Measurements from ENCODE around the gene ARHGAP12.

The ARHGAP12 gene

GRCh38 chr10:31871266-31872065 is 57.2 kb downstream of the ARHGAP12 start:
- DNase-seq (ENCODE audit: low read depth, low spot score): no peak
- Histone ChIP-seq H3K27ac (no peak overlapping the region), H3K4me3 (no peak overlapping the region), H3K9me3 (ENCODE audit: low read depth, low read length) (no peaks in the 10 kb centered on the region), H3K9ac (ENCODE audit: insufficient read length) (no peak overlapping the region), H3K36me3 (ENCODE audit: insufficient read depth, low read length) (no peaks in the 10 kb centered on the region)
- no peak for TF ChIP-seq EZH2 (IDR thresholded peaks at IDR 0.05)
- TF ChIP-seq POLR2AphosphoS5 (IDR thresholded peaks at IDR 0.05; ENCODE audit: borderline replicate concordance, low read depth, low read length): no peak
- no peak for TF ChIP-seq FOXP2 (optimal IDR thresholded peaks at IDR 0.05; ENCODE audit: control extremely low read depth, extremely low read length, insufficient read depth)

- DNase-seq (ENCODE audit: low read depth, low spot score): no peak
- no peak overlapping the region for H3K9ac ChIP-seq (ENCODE audit: insufficient read length)
- TF ChIP-seq EZH2 (IDR thresholded peaks at IDR 0.05) (no peak), FOXP2 (optimal IDR thresholded peaks at IDR 0.05; ENCODE audit: control extremely low read depth, extremely low read length, insufficient read depth) (no peak), POLR2AphosphoS5 (IDR thresholded peaks at IDR 0.05; ENCODE audit: borderline replicate concordance, low read depth, low read length) (no peak)
- H3K36me3 ChIP-seq (ENCODE audit: insufficient read depth, low read length): no peaks in the 10 kb centered on the region
- no peak overlapping the region for H3K27ac ChIP-seq
- no peak overlapping the region for H3K4me3 ChIP-seq
- no peaks in the 10 kb centered on the region for H3K9me3 ChIP-seq (ENCODE audit: low read depth, low read length)
These were observed 61.0 kb downstream of the ARHGAP12 start for GRCh38 chr10:31867646-31868045.

- no peaks in the 10 kb centered on the region for H3K36me3 ChIP-seq (ENCODE audit: insufficient read depth, low read length)
- H3K4me3 ChIP-seq: no peak overlapping the region
- H3K9ac ChIP-seq (ENCODE audit: insufficient read length): no peak overlapping the region
- no peak for DNase-seq (ENCODE audit: low read depth, low spot score)
- TF ChIP-seq POLR2AphosphoS5 (IDR thresholded peaks at IDR 0.05; ENCODE audit: borderline replicate concordance, low read depth, low read length) (no peak), FOXP2 (optimal IDR thresholded peaks at IDR 0.05; ENCODE audit: control extremely low read depth, extremely low read length, insufficient read depth) (no peak), EZH2 (IDR thresholded peaks at IDR 0.05) (no peak)
- H3K9me3 ChIP-seq (ENCODE audit: low read depth, low read length): no peaks in the 10 kb centered on the region
- H3K27ac ChIP-seq: no peak overlapping the region
These were observed 62.4 kb downstream of the ARHGAP12 start for GRCh38 chr10:31866118-31866670.

- Histone ChIP-seq H3K4me3 (no peak overlapping the region), H3K9ac (ENCODE audit: insufficient read length) (no peak overlapping the region), H3K9me3 (ENCODE audit: low read depth, low read length) (no peaks in the 10 kb centered on the region), H3K36me3 (ENCODE audit: insufficient read depth, low read length) (0 out of 2 replicates have a peak, but pooled peaks cover 4% of the 10 kb centered on the region), H3K27ac (no peak overlapping the region)
- DNase-seq (ENCODE audit: low read depth, low spot score): no peak
- TF ChIP-seq POLR2AphosphoS5 (IDR thresholded peaks at IDR 0.05; ENCODE audit: borderline replicate concordance, low read depth, low read length) (no peak), FOXP2 (optimal IDR thresholded peaks at IDR 0.05; ENCODE audit: control extremely low read depth, extremely low read length, insufficient read depth) (no peak), EZH2 (IDR thresholded peaks at IDR 0.05) (no peak)
These were observed 63.7 kb downstream of the ARHGAP12 start for GRCh38 chr10:31864834-31865518.

GRCh38 chr10:31855033-31855432 is 73.6 kb downstream of the ARHGAP12 start:
- Histone ChIP-seq H3K9me3 (ENCODE audit: low read depth, low read length) (no peaks in the 10 kb centered on the region), H3K36me3 (ENCODE audit: insufficient read depth, low read length) (peaks cover 10% of the 10 kb centered on the region; the same call in 1 of the 2 replicates), H3K4me3 (no peak overlapping the region), H3K9ac (ENCODE audit: insufficient read length) (no peak overlapping the region), H3K27ac (no peak overlapping the region)
- no peak for DNase-seq (ENCODE audit: low read depth, low spot score)
- no peak for TF ChIP-seq POLR2AphosphoS5 (IDR thresholded peaks at IDR 0.05; ENCODE audit: borderline replicate concordance, low read depth, low read length)
- no peak for TF ChIP-seq FOXP2 (optimal IDR thresholded peaks at IDR 0.05; ENCODE audit: control extremely low read depth, extremely low read length, insufficient read depth)
- no peak for TF ChIP-seq EZH2 (IDR thresholded peaks at IDR 0.05)

- H3K4me3 ChIP-seq: no peak overlapping the region
- DNase-seq (ENCODE audit: low read depth, low spot score): no peak
- no peak overlapping the region for H3K9ac ChIP-seq (ENCODE audit: insufficient read length)
- no peak overlapping the region for H3K27ac ChIP-seq
- no peak for TF ChIP-seq FOXP2 (optimal IDR thresholded peaks at IDR 0.05; ENCODE audit: control extremely low read depth, extremely low read length, insufficient read depth)
- TF ChIP-seq EZH2 (IDR thresholded peaks at IDR 0.05): no peak
- TF ChIP-seq POLR2AphosphoS5 (IDR thresholded peaks at IDR 0.05; ENCODE audit: borderline replicate concordance, low read depth, low read length): no peak
- H3K36me3 ChIP-seq (ENCODE audit: insufficient read depth, low read length): no peaks in the 10 kb centered on the region; the same call in 1 of the 2 replicates
- H3K9me3 ChIP-seq (ENCODE audit: low read depth, low read length): no peaks in the 10 kb centered on the region
These were observed 75.0 kb downstream of the ARHGAP12 start for GRCh38 chr10:31853629-31854028.

- no peak for DNase-seq (ENCODE audit: low read depth, low spot score)
- Histone ChIP-seq H3K27ac (no peak overlapping the region), H3K4me3 (no peak overlapping the region), H3K36me3 (ENCODE audit: insufficient read depth, low read length) (peaks cover 3% of the 10 kb centered on the region; the same call in 1 of the 2 replicates), H3K9ac (ENCODE audit: insufficient read length) (no peak overlapping the region), H3K9me3 (ENCODE audit: low read depth, low read length) (no peaks in the 10 kb centered on the region)
- no peak for TF ChIP-seq FOXP2 (optimal IDR thresholded peaks at IDR 0.05; ENCODE audit: control extremely low read depth, extremely low read length, insufficient read depth)
- TF ChIP-seq POLR2AphosphoS5 (IDR thresholded peaks at IDR 0.05; ENCODE audit: borderline replicate concordance, low read depth, low read length): no peak
These were observed 77.4 kb downstream of the ARHGAP12 start for GRCh38 chr10:31851216-31851615.

- Histone ChIP-seq H3K9ac (ENCODE audit: insufficient read length) (no peak overlapping the region), H3K4me3 (no peak overlapping the region), H3K36me3 (ENCODE audit: insufficient read depth, low read length) (peaks cover 3% of the 10 kb centered on the region; the same call in 1 of the 2 replicates), H3K9me3 (ENCODE audit: low read depth, low read length) (no peaks in the 10 kb centered on the region), H3K27ac (no peak overlapping the region)
- TF ChIP-seq FOXP2 (optimal IDR thresholded peaks at IDR 0.05; ENCODE audit: control extremely low read depth, extremely low read length, insufficient read depth) (no peak), EZH2 (IDR thresholded peaks at IDR 0.05) (no peak), POLR2AphosphoS5 (IDR thresholded peaks at IDR 0.05; ENCODE audit: borderline replicate concordance, low read depth, low read length) (no peak)
- DNase-seq (ENCODE audit: low read depth, low spot score): no peak
These were observed 81.1 kb downstream of the ARHGAP12 start for GRCh38 chr10:31847515-31847914.
